CD8-positive, alpha-beta memory T cell (primary cell): ENCODE measurements around the gene KHDRBS2. TPM values are rescaled to one million over a fixed set of nuclear protein-coding genes. Genes with fewer than 3 reads are reported as not detected.

ENCODE experiments used
- CTCF ChIA-PET: fragments of 350-600 bp; sonication (Branson Sonifier 250); formaldehyde crosslinking; loops from one replicate; lab custom pipeline; 2021; ENCODE audit warnings: antibody characterized with exemption; lab: Charles Lee
- POLR2A ChIA-PET: fragments of 350-600 bp; sonication (Branson Sonifier 250); formaldehyde crosslinking; loops from one replicate; lab custom pipeline; 2021; ENCODE audit warnings: antibody characterized with exemption; lab: Charles Lee
- DNase-seq, 5 donors: peaks; one replicate each; pipeline versions ENCODE4 v3.0.0 to v3.0.0-alpha.2; 2020 to 2022; ENCODE audit warnings: mixed read lengths in 1 of 5
- H3K27ac ChIP-seq: one replicate; pipeline ENCODE4 v1.7.0; 2013; ENCODE audit warnings: low read depth, mild to moderate bottlenecking, low read length, moderate library complexity
- H3K27me3 ChIP-seq: 2 replicates; pipeline ENCODE4 v1.7.0; 2013; ENCODE audit warnings: low read length, mild to moderate bottlenecking; ENCODE audit not compliant: insufficient read depth, poor library complexity, severe bottlenecking
- H3K36me3 ChIP-seq: 2 replicates; pipeline ENCODE4 v1.7.0; 2013; ENCODE audit warnings: mild to moderate bottlenecking, low read length, moderate library complexity; ENCODE audit not compliant: insufficient read depth
- H3K4me1 ChIP-seq: 2 replicates; pipeline ENCODE4 v1.7.0; 2013; ENCODE audit warnings: mild to moderate bottlenecking, low read length, moderate library complexity; ENCODE audit not compliant: insufficient read depth
- H3K4me3 ChIP-seq: 2 replicates; pipeline ENCODE4 v1.7.0; 2013; ENCODE audit warnings: mild to moderate bottlenecking, low read length
- H3K9me3 ChIP-seq: 2 replicates; pipeline ENCODE4 v1.7.0; 2013; ENCODE audit warnings: mild to moderate bottlenecking, low read length
- H3K27ac Mint-ChIP-seq, 8 donors: one replicate each; pipeline ENCODE4 v1.8.0; 2020 to 2021; ENCODE audit warnings: mixed read lengths in 8 of 8, mild to moderate bottlenecking in 6 of 8, inconsistent platforms in 3 of 8, moderate library complexity in 3 of 8
- H3K27me3 Mint-ChIP-seq, 2 donors: one replicate each; pipeline ENCODE4 v1.8.0; 2020 to 2021; ENCODE audit warnings: mixed read lengths in 2 of 2, mild to moderate bottlenecking in 1 of 2, moderate library complexity in 1 of 2
- H3K36me3 Mint-ChIP-seq, 3 donors: one replicate each; pipeline ENCODE4 v1.8.0; 2020 to 2021; ENCODE audit warnings: mixed read lengths in 3 of 3, inconsistent platforms in 1 of 3, mild to moderate bottlenecking in 1 of 3
- H3K4me1 Mint-ChIP-seq, 3 donors: one replicate each; pipeline ENCODE4 v1.8.0; 2020 to 2021; ENCODE audit warnings: mixed read lengths in 3 of 3, inconsistent platforms in 1 of 3, mild to moderate bottlenecking in 1 of 3
- H3K4me3 Mint-ChIP-seq, 7 donors: one replicate each; pipeline ENCODE4 v1.8.0; 2020 to 2021; ENCODE audit warnings: mixed read lengths in 7 of 7, mild to moderate bottlenecking in 6 of 7, moderate library complexity in 4 of 7, inconsistent platforms in 2 of 7
- H3K9me3 Mint-ChIP-seq, 5 donors: one replicate each; pipeline ENCODE4 v1.8.0; 2020 to 2022; ENCODE audit warnings: mixed read lengths in 5 of 5, mild to moderate bottlenecking in 3 of 5, moderate library complexity in 2 of 5, inconsistent platforms in 1 of 5
- polyA plus RNA-seq: library from polyadenylated mRNA; unstranded; fragments of 300-500 nt; fragmentation: Illumina TruSeq; gene quantifications from one replicate; pipeline ENCODE4 v1.2.3, GENCODE V29; 2021
- total RNA-seq, 2 experiments: library from RNA; stranded (reverse); gene quantifications; one replicate each; pipeline ENCODE4 v1.2.3, GENCODE V29; 2021

KHDRBS2 gene
- total and polyA plus RNA-seq, 3 experiments from 2014 or later: not detected

DNA sequence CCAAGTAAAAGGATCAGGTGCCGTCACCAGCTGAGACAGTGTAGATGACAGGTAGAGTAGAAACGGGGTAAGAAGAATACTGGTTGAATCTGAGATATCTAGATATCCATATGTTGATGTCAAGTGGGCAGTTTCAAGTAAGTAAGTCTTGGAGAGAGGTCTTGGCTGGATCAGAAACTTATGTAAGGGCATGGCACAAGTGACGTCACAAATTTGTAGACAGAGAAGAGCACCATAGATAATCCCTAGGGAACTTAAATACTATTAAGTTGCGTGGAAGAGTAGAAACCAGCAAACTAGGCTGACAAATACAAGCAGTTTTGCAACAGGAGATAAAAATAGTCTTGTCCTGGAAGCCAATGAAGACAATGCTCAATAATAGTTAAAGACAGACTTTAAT is 123.2 kb downstream of the KHDRBS2 start:
- H3K27me3 Mint-ChIP-seq: no peaks in the 10 kb centered on the region
- ChIA-PET CTCF (no interaction called here), POLR2A (no interaction called here)
- Histone ChIP-seq H3K27me3 (no peaks in the 10 kb centered on the region), H3K4me1 (no peaks in the 10 kb centered on the region), H3K4me3 (no peak overlapping the region), H3K36me3 (no peaks in the 10 kb centered on the region), H3K27ac (no peak overlapping the region), H3K9me3 (peaks cover 5% of the 10 kb centered on the region)
- H3K4me1 Mint-ChIP-seq: no peaks in the 10 kb centered on the region
- no peak overlapping the region for H3K4me3 Mint-ChIP-seq
- H3K27ac Mint-ChIP-seq: no peak overlapping the region
- DNase-seq: no peak
- peaks cover 0 to under 1% (median 0%) of the 10 kb centered on the region in 3 donors for H3K36me3 Mint-ChIP-seq
- H3K9me3 Mint-ChIP-seq: peaks cover 0 to 38% (median 11%) of the 10 kb centered on the region in 5 donors

DNA sequence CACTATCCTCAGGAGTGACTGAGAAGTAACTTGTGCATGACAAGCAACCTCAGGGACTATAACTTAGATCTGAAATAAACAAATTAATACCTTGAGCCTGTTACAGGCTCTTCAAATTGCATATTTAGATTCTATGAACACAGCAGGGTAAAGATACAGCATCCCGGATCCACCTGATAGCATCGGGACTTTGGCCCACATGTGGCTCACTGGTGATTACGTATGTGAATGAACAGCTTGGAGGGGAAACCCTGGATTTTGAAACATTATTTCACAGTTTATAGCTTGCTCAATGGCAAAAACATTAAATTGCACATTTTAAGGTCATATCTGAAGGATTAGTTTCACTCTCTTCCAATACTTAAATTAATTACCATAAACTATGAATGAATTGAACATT is 133.2 kb downstream of the KHDRBS2 start:
- Mint-ChIP-seq H3K36me3 (peaks cover 0 to 1% (median 0%) of the 10 kb centered on the region in 3 donors), H3K4me1 (no peaks in the 10 kb centered on the region), H3K27ac (no peak overlapping the region), H3K9me3 (peaks cover 0 to 25% (median 7%) of the 10 kb centered on the region in 5 donors), H3K27me3 (no peaks in the 10 kb centered on the region), H3K4me3 (no peak overlapping the region)
- no peak for DNase-seq
- H3K27ac ChIP-seq: no peak overlapping the region
- no peaks in the 10 kb centered on the region for H3K27me3 ChIP-seq
- H3K4me1 ChIP-seq: no peaks in the 10 kb centered on the region
- POLR2A ChIA-PET: no interaction called here
- no peaks in the 10 kb centered on the region for H3K9me3 ChIP-seq
- no peak overlapping the region for H3K4me3 ChIP-seq
- H3K36me3 ChIP-seq: no peaks in the 10 kb centered on the region
- CTCF ChIA-PET: no interaction called here

DNA sequence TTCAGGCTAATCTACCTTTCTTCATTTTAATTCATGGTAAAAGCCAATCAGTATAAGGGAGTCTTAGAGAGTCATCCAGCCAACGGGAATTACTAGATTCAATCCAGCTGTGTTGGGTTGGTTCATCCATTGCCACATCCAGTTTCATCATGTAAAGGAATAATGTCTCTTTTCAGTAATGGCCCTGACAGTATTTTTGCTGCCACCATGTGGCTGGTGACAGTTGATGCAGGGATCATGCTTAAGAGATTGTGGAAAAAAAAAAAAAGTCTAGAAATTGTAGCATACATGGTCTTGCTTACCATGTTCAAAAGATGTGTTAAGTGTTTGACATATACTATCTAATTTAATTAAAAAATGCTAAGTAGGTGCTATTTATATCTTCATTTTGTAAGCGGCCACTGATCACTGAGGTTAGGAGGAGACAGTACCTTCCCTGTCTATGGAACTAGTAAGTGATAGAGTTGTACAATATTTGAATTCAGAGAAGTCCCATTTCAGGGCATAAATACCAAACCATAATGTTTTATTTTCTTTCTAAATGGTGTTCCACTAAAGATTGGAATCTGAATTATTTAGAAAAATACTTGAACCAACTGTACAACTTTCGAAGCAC is 135.9 kb downstream of the KHDRBS2 start:
- Histone ChIP-seq H3K4me3 (no peak overlapping the region), H3K27me3 (no peaks in the 10 kb centered on the region), H3K36me3 (no peaks in the 10 kb centered on the region), H3K27ac (no peak overlapping the region), H3K9me3 (no peaks in the 10 kb centered on the region), H3K4me1 (no peaks in the 10 kb centered on the region)
- H3K9me3 Mint-ChIP-seq: peaks cover 0 to 29% (median 9%) of the 10 kb centered on the region in 5 donors
- CTCF ChIA-PET: no interaction called here
- no peaks in the 10 kb centered on the region for H3K4me1 Mint-ChIP-seq
- H3K27ac Mint-ChIP-seq: no peak overlapping the region
- POLR2A ChIA-PET: no interaction called here
- H3K36me3 Mint-ChIP-seq: no peaks in the 10 kb centered on the region
- H3K27me3 Mint-ChIP-seq: no peaks in the 10 kb centered on the region
- no peak for DNase-seq
- H3K4me3 Mint-ChIP-seq: no peak overlapping the region

DNA sequence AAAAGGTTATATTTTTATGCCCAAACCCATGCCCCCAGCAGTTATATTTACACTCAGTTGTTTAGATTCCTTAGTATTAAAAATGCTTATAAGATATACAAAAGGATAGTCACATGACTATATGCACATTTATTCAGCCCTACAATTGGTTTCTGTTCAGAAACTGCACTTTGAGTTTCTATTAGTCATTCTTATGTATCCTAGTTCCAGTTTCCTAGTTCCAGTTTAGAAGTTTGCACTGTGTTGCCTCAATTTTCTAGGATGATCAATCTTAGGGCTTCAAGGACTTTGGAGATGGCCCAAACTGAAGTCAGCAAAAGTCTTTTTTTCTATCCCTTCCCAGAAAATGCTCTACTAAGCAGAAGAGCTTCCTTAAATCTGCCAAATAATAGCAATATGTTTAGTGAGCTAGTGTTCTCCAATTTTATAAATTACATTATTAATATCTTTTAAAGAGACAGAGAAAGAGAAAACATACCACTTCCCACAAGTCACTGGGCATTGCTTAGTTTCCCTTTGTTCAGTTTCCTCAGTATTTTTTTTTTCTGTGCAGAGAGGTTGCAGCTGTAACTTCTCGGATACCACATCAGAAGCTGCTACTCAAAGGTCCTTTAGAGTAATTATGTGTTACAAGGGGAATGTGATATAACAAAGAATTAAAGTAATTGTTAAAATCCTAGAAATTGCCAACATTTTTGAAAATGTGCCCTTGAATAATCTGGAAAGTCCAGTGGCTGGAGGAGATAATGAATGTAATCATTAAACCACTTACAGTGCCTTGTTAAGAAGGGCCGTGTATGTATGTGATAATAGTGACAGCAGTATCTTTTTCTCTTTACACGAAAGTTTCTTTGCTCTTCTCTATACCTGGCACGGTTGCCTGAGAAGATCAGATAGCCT is 138.8 kb downstream of the KHDRBS2 start:
- Mint-ChIP-seq H3K4me1 (no peaks in the 10 kb centered on the region), H3K36me3 (no peaks in the 10 kb centered on the region), H3K4me3 (no peak overlapping the region), H3K27me3 (no peaks in the 10 kb centered on the region), H3K9me3 (peaks cover 0 to 24% (median 9%) of the 10 kb centered on the region in 5 donors), H3K27ac (no peak overlapping the region)
- no peak overlapping the region for H3K27ac ChIP-seq
- no peaks in the 10 kb centered on the region for H3K9me3 ChIP-seq
- POLR2A ChIA-PET: no interaction called here
- no peak overlapping the region for H3K4me3 ChIP-seq
- no peaks in the 10 kb centered on the region for H3K4me1 ChIP-seq
- no peaks in the 10 kb centered on the region for H3K36me3 ChIP-seq
- DNase-seq: no peak
- CTCF ChIA-PET: no interaction called here
- H3K27me3 ChIP-seq: no peaks in the 10 kb centered on the region

DNA sequence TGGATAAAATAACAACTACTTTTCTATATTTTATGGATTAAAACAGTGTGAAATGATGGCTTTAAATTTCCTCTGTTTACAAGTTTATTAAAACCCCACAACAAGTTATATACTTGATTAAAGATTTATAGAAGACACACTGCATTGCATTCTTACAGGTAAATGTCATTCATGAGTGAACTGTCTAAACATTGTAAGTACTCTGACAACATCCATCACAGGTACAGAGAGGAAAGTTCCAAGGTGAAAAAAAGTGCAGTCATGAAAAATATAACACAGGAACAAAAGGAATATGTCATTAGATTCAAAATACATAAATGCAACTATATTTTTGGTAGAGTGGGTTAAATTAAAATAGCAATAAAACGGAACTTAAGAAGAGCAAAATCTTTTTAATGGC is 156.9 kb downstream of the KHDRBS2 start:
- Histone ChIP-seq H3K9me3 (no peaks in the 10 kb centered on the region), H3K36me3 (no peaks in the 10 kb centered on the region), H3K4me3 (no peak overlapping the region), H3K27me3 (no peaks in the 10 kb centered on the region), H3K4me1 (no peaks in the 10 kb centered on the region), H3K27ac (no peak overlapping the region)
- ChIA-PET POLR2A (no interaction called here), CTCF (no interaction called here)
- Mint-ChIP-seq H3K4me1 (no peaks in the 10 kb centered on the region), H3K9me3 (peaks cover 0 to 31% (median 8%) of the 10 kb centered on the region in 5 donors), H3K4me3 (no peak overlapping the region), H3K27ac (no peak overlapping the region), H3K36me3 (no peaks in the 10 kb centered on the region), H3K27me3 (no peaks in the 10 kb centered on the region)
- DNase-seq: no peak

DNA sequence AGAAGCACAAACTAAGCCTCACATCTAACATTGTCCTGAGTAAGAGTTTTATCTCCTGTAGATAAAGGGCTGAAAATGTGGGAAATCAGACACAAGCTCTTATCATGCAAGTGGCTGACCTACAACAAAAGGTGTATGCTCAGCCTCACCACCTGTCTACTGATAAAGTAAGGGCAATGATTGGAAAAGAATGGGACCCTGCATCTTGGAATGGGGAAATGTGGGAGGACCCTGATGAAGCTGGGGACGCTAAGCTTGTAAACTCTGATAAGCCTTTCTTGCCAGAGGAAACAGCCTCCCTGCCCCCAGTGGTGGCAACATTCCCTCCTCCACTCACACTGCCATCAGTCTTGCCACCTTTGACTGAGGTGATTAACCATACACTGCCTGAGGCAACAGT is 166.6 kb downstream of the KHDRBS2 start:
- no peak overlapping the region for H3K4me3 ChIP-seq
- no peaks in the 10 kb centered on the region for H3K9me3 ChIP-seq
- no peak overlapping the region for H3K27ac ChIP-seq
- POLR2A ChIA-PET: no interaction called here
- Mint-ChIP-seq H3K4me3 (no peak overlapping the region), H3K4me1 (no peaks in the 10 kb centered on the region), H3K27me3 (no peaks in the 10 kb centered on the region), H3K9me3 (peaks cover 2 to 34% (median 11%) of the 10 kb centered on the region in 5 donors), H3K36me3 (no peaks in the 10 kb centered on the region), H3K27ac (no peak overlapping the region)
- no peaks in the 10 kb centered on the region for H3K4me1 ChIP-seq
- H3K27me3 ChIP-seq: no peaks in the 10 kb centered on the region
- no peaks in the 10 kb centered on the region for H3K36me3 ChIP-seq
- DNase-seq: no peak
- CTCF ChIA-PET: no interaction called here

DNA sequence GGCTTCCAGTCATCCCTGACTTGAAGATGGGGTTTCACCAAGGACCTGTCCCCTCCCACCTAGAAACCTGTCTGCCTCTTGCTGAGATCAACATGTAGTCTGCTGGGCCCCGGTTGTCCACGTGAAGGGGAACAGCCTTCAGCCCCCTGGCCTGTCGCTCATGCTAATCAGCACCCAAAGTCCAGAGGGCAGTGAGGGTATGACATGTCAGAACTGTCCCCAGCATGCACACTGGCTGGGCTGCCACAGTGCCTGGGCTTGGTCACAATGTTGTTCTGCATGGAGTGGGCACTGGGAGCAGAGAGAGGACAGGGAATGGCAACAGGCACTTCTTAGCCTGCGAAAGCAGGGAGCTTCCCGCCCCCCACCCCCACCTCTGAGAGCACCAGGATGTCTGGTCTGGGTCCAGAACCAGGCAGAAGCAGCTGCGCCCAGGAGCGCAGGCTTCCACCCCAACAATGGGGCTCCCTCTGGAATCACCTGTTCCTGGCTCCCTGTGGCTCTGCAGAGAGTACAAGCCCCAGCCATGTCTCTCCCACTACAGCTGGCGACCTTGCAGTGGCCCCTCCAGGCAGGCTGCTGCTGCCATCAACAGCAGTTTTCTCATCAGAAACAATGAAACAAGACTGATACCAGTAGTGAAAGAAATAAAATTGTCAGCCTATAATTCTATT is 182.7 kb downstream of the KHDRBS2 start:
- Mint-ChIP-seq H3K4me3 (no peak overlapping the region), H3K9me3 (peaks cover 13 to 23% (median 13%) of the 10 kb centered on the region in 5 donors), H3K27ac (no peak overlapping the region), H3K4me1 (no peaks in the 10 kb centered on the region), H3K36me3 (no peaks in the 10 kb centered on the region), H3K27me3 (no peaks in the 10 kb centered on the region)
- DNase-seq: no peak
- no peak overlapping the region for H3K4me3 ChIP-seq
- ChIA-PET CTCF (no interaction called here), POLR2A (no interaction called here)
- H3K36me3 ChIP-seq: no peaks in the 10 kb centered on the region
- no peaks in the 10 kb centered on the region for H3K9me3 ChIP-seq
- H3K27me3 ChIP-seq: no peaks in the 10 kb centered on the region
- no peaks in the 10 kb centered on the region for H3K4me1 ChIP-seq
- no peak overlapping the region for H3K27ac ChIP-seq

DNA sequence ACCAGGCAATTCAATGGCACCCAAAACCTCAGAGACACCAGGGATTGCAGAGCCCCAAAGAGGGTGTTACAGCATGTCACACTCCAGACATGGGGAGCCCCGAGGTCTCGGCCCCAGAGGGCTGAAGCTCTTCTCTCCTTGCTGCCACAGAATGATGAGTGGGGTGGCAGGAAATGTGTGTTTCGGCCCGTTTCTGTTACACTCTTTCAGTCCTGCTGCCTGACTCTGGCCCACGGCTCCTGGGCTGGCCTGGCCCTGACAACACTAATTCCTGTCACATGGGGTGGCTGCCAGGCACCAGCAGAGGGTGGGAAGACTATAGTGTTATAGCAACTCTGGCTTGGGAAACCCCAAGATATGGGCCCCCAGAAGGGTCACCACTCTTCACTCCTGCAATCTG is 183.6 kb downstream of the KHDRBS2 start:
- no peaks in the 10 kb centered on the region for H3K36me3 ChIP-seq
- H3K4me1 ChIP-seq: no peaks in the 10 kb centered on the region
- H3K27ac ChIP-seq: no peak overlapping the region
- Mint-ChIP-seq H3K27ac (no peak overlapping the region), H3K36me3 (no peaks in the 10 kb centered on the region), H3K4me3 (no peak overlapping the region), H3K27me3 (no peaks in the 10 kb centered on the region), H3K4me1 (no peaks in the 10 kb centered on the region), H3K9me3 (peaks cover 11 to 32% (median 13%) of the 10 kb centered on the region in 5 donors)
- POLR2A ChIA-PET: no interaction called here
- no peaks in the 10 kb centered on the region for H3K27me3 ChIP-seq
- no peak overlapping the region for H3K4me3 ChIP-seq
- CTCF ChIA-PET: no interaction called here
- no peaks in the 10 kb centered on the region for H3K9me3 ChIP-seq
- no peak for DNase-seq
